HCT116 (cell line): ENCODE data around the gene CENPT. TPM values are rescaled to one million over a fixed set of nuclear protein-coding genes. Genes with fewer than 3 reads are reported as not detected.

Source experiments
- ATAC-seq: fragments of 200-7000 bp; cut with Tn5 transposase; 2 replicates; pipeline ENCODE4 v1.9.1; 2020; ENCODE audit warnings: mild to moderate bottlenecking, moderate library complexity
- BruUV-seq: library from RNA; stranded (reverse); fragments of 400-500 nt; replicated peaks from 2 replicates; lab custom pipeline; 2021; lab: Mats Ljungman, UMichigan
- CTCF ChIA-PET: fragments of 300-600 bp; sonication (Branson Sonifier 250); formaldehyde crosslinking; loops from one replicate; lab custom pipeline; 2021; ENCODE audit warnings: antibody characterized with exemption; lab: Charles Lee
- POLR2A ChIA-PET: fragments of 300-600, 350-600 bp; sonication (Branson Sonifier 250); formaldehyde crosslinking; loops from one replicate; lab custom pipeline; 2021; ENCODE audit warnings: antibody characterized with exemption; lab: Charles Lee
- RAD21 ChIA-PET, 2 experiments: fragments of 300-600 bp; sonication (Branson Sonifier 250); formaldehyde crosslinking; loops; one replicate each; lab custom pipeline; 2023; ENCODE audit warnings: low total read pairs in 2 of 2; ENCODE audit not compliant: uncharacterized antibody in 2 of 2, unreplicated experiment in 2 of 2, low non-redundant PET in 1 of 2; lab: Charles Lee
- DNase-seq: peaks from one replicate; pipeline ENCODE4 v3.0.0-alpha.2; 2010; ENCODE audit warnings: low read depth, low spot score
- H2AFZ ChIP-seq: fragments of 200-600 bp; shearing (Covaris generic), sonication (generic); 2 replicates; pipeline ENCODE4 v1.6.1; 2017; ENCODE audit warnings: low read depth, mixed run types, mixed read lengths, antibody characterized with exemption, low read length; ENCODE audit not compliant: poor library complexity, severe bottlenecking
- H3K27ac ChIP-seq: 2 replicates; pipeline ENCODE4 v1.5.1; 2012; ENCODE audit warnings: low read depth, low read length
- H3K27me3 ChIP-seq: fragments of 200-600 bp; sonication (generic); 2 replicates; pipeline ENCODE4 v1.6.1; 2016; ENCODE audit warnings: mixed run types, low read length, mixed read lengths; ENCODE audit not compliant: insufficient read depth
- H3K36me3 ChIP-seq, 2 experiments: fragments of 200-500 bp in 1 of 2; fragments of 200-600 bp in 1 of 2; sonication (Bioruptor generic) in 1 of 2; sonication (generic) in 1 of 2; 2 replicates each; pipeline versions ENCODE4 v1.5.1 to v1.6.1; 2014 to 2016; ENCODE audit warnings: low read length in 2 of 2, inconsistent platforms in 1 of 2, mixed read lengths in 1 of 2, mixed run types in 1 of 2; ENCODE audit not compliant: insufficient read depth in 2 of 2, control insufficient read depth in 1 of 2
- H3K4me1 ChIP-seq, 2 experiments: fragments of 200-600 bp in 1 of 2; sonication (generic) in 1 of 2; 2 replicates each; pipeline versions ENCODE4 v1.5.1 to v1.6.1; 2012 to 2017; ENCODE audit warnings: low read length in 2 of 2, inconsistent platforms in 1 of 2, mild to moderate bottlenecking in 1 of 2, mixed read lengths in 1 of 2, mixed run types in 1 of 2, moderate library complexity in 1 of 2; ENCODE audit not compliant: insufficient read depth in 2 of 2, control insufficient read depth in 1 of 2
- H3K4me2 ChIP-seq: fragments of 200-600 bp; sonication (generic); 2 replicates; pipeline ENCODE4 v1.6.1; 2017; ENCODE audit warnings: mixed run types, low read length, mixed read lengths
- H3K4me3 ChIP-seq, 2 experiments: fragments of 200-600 bp in 1 of 2; sonication (generic) in 1 of 2; replicated peaks in 1 of 2; 2 replicates each; pipeline ENCODE4 v1.5.1; 2011 to 2016; ENCODE audit warnings: low read length in 2 of 2, control low read depth in 1 of 2, low read depth in 1 of 2, mild to moderate bottlenecking in 1 of 2, mixed read lengths in 1 of 2, mixed run types in 1 of 2
- H3K79me2 ChIP-seq: fragments of 200-600 bp; sonication (generic); 2 replicates; pipeline ENCODE4 v1.6.1; 2017; ENCODE audit warnings: mild to moderate bottlenecking, mixed run types, low read length, moderate library complexity, mixed read lengths; ENCODE audit not compliant: insufficient read depth
- H3K9ac ChIP-seq: fragments of 200-600 bp; sonication (generic); 2 replicates; pipeline ENCODE4 v1.6.1; 2016; ENCODE audit warnings: low read length, mixed read lengths
- H3K9me2 ChIP-seq: fragments of 200-600 bp; sonication (generic), shearing (Covaris generic); 2 replicates; pipeline ENCODE4 v1.6.1; 2017; ENCODE audit warnings: mixed run types, mild to moderate bottlenecking, moderate library complexity; ENCODE audit not compliant: insufficient read depth
- H3K9me3 ChIP-seq, 2 experiments: fragments of 200-500 bp in 1 of 2; fragments of 200-600 bp in 1 of 2; sonication (Bioruptor generic) in 1 of 2; sonication (generic) in 1 of 2; 2 replicates each; pipeline ENCODE4 v1.6.1; 2014 to 2017; ENCODE audit warnings: low read length in 2 of 2, mixed read lengths in 2 of 2, inconsistent platforms in 1 of 2, low read depth in 1 of 2, mild to moderate bottlenecking in 1 of 2, mixed run types in 1 of 2, moderate library complexity in 1 of 2; ENCODE audit not compliant: control insufficient read depth in 1 of 2, insufficient read depth in 1 of 2
- H4K20me1 ChIP-seq: fragments of 200-600 bp; sonication (generic), shearing (Covaris generic); 2 replicates; pipeline ENCODE4 v1.6.1; 2017; ENCODE audit warnings: mixed run types, mild to moderate bottlenecking, moderate library complexity; ENCODE audit not compliant: insufficient read depth
- CBX3 ChIP-seq: IDR thresholded peaks from 2 replicates; pipeline ENCODE4 v1.6.1; 2012; ENCODE audit warnings: low read depth
- CEBPB ChIP-seq: IDR thresholded peaks from 2 replicates; pipeline ENCODE4 v1.6.1; 2012; ENCODE audit warnings: low read depth
- EGR1 ChIP-seq: IDR thresholded peaks from 2 replicates; pipeline ENCODE4 v1.6.1; 2012; ENCODE audit warnings: low read depth
- ELF1 ChIP-seq: IDR thresholded peaks from 2 replicates; pipeline ENCODE4 v1.6.1; 2012; ENCODE audit warnings: low read depth, borderline replicate concordance
- EZH2phosphoT487 ChIP-seq: fragments of 200-600 bp; IDR thresholded peaks from 2 replicates; pipeline ENCODE4 v1.6.1; 2018; ENCODE audit warnings: antibody characterized with exemption, borderline replicate concordance
- FOSL1 ChIP-seq: IDR thresholded peaks from 2 replicates; pipeline ENCODE4 v1.6.1; 2012; ENCODE audit warnings: low read depth
- JUND ChIP-seq: IDR thresholded peaks from 2 replicates; pipeline ENCODE4 v1.6.1; 2012
- SIN3A ChIP-seq: IDR thresholded peaks from 2 replicates; pipeline ENCODE4 v1.6.1; 2012; ENCODE audit warnings: low read depth
- SRF ChIP-seq: IDR thresholded peaks from 2 replicates; pipeline ENCODE4 v1.6.1; 2012; ENCODE audit warnings: low read depth
- YY1 ChIP-seq: IDR thresholded peaks from 2 replicates; pipeline ENCODE4 v1.6.1; 2011; ENCODE audit warnings: low read length, low read depth, moderate library complexity, mild to moderate bottlenecking; ENCODE audit not compliant: insufficient replicate concordance; ENCODE audit errors: extremely low read depth
- ZNF274 ChIP-seq: fragments of 200-500 bp; sonication (Bioruptor generic); IDR thresholded peaks from 2 replicates; pipeline ENCODE4 v1.6.1; 2014; ENCODE audit warnings: mild to moderate bottlenecking, low read depth, low read length, inconsistent platforms
- intact Hi-C: fragments of 100-400 bp; cut with micrococcal nuclease; formaldehyde crosslinking; loops from 2 replicates; pipeline ENCODE4 v1.10.0; 2022
- total RNA-seq: library from RNA; stranded (reverse); gene quantifications from one replicate; pipeline ENCODE4 v1.2.1, GENCODE V29; 2021; ENCODE audit not compliant: unreplicated experiment
- TF ChIP-seq, protein P1 (sequence below): IDR thresholded peaks from 2 replicates; pipeline ENCODE4 v1.6.1; 2012

CENPT gene
- total RNA-seq, 1 experiment from 2014 or later = 40.5 TPM

DNA sequence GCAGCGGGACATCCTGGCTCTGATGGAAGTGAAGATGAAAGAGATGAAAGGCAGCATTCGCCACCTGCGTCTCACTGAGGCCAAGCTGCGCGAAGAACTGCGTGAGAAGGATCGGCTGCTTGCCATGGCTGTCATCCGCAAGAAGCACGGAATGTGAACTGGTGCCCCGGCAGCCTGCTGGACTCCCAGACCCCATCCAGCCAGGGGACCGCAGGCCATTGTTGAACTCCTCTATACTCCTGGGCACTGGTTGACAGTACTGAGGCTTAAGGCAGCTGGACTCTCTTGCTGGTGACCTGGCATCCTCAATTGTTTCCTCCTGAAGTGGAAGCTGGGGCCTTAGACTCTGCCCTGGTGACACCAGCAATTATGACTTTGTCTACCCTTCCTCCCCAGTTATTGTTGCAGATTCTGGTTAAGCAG lies 4.1 kb downstream of the CENPT start:
- CTCF ChIA-PET = no interaction called here
- H3K36me3 ChIP-seq = no peaks in the 10 kb centered on the region
- intact Hi-C loops = no loop called here
- RAD21 ChIA-PET = no interaction called here
- TF ChIP-seq EZH2phosphoT487 (no peak), CEBPB (no peak), CBX3 (no peak), YY1 (no peak), SRF (no peak), ELF1 (no peak), EGR1 (no peak), SIN3A (no peak), JUND (no peak), FOSL1 (no peak), ZNF274 (no peak)
- TF ChIP-seq, protein P1, sequence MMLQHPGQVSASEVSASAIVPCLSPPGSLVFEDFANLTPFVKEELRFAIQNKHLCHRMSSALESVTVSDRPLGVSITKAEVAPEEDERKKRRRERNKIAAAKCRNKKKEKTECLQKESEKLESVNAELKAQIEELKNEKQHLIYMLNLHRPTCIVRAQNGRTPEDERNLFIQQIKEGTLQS = no peak
- TF ChIP-seq, all 23 proteins: peak for 0
- Histone ChIP-seq H3K79me2 (peaks cover 33% of the 10 kb centered on the region), H3K27ac (no peak overlapping the region; the same call in 1 of the 2 replicates), H3K9ac (no peak overlapping the region), H3K4me3 (no peak overlapping the region), H3K9me2 (no peaks in the 10 kb centered on the region), H3K9me3 (no peaks in the 10 kb centered on the region), H4K20me1 (no peaks in the 10 kb centered on the region), H3K27me3 (no peaks in the 10 kb centered on the region), H2AFZ (no peak overlapping the region), H3K4me2 (peak overlapping the region; percentile 90; the same call in 1 of the 2 replicates), H3K4me1 (peaks cover 20 to 52% of the 10 kb centered on the region in 2 experiments)
- DNase-seq (no peak), ATAC-seq (no peak)
- POLR2A ChIA-PET = interaction anchor here (0.9 kb wide), 1 partner anchor 37 kb away, joined by 3 read pairs; the partner anchor contains the start of genes RANBP10 and TSNAXIP1
- BruUV-seq = TSS peak; percentile 21
